ENCODE data around the gene IL6ST.

- TF ChIP-seq CTCF (IDR thresholded peaks at IDR 0.05 in 8 of 11, conservative IDR thresholded peaks at IDR 0.05 in 3 of 11) (no peak), POLR2A (IDR thresholded peaks at IDR 0.05) (no peak), POLR2AphosphoS5 (IDR thresholded peaks at IDR 0.05) (no peak)
Measured at GRCh38 chr5:55973296-55973695, 21.5 kb downstream of the IL6ST start.
